ENCODE measurements around the gene TNFRSF1A.

DNA sequence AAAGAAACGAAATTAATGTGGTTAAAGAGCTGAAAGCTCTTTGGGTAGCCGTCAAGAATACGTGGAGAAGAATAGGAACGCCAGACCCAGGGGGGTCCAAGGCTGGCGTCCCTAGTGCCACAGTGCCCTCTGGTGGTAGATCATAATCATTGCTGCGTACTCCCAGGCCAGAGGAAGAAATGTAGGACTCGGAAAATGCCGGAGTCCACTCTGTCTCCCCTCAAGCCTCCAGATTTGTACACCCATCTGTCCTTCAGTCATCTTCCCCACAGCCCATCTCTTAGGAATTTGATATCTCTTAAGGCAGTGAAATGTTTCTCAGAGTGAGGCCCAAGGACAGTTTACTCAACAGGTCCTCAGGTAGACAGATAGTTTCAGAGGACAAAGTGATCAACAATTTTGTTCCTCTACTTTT lies 56.8 kb downstream of the TNFRSF1A start:
- TF ChIP-seq FOXM1 (IDR thresholded peaks at IDR 0.05; ENCODE audit: borderline replicate concordance) (no peak), SP1 (IDR thresholded peaks at IDR 0.05) (no peak), ARNT (IDR thresholded peaks at IDR 0.05) (no peak), ZNF384 (IDR thresholded peaks at IDR 0.05) (no peak), TARDBP (IDR thresholded peaks at IDR 0.05) (no peak), SUZ12 (IDR thresholded peaks at IDR 0.05) (no peak), CTBP1 (IDR thresholded peaks at IDR 0.05; ENCODE audit: borderline replicate concordance) (no peak), BHLHE40 (IDR thresholded peaks at IDR 0.05; ENCODE audit: borderline replicate concordance) (no peak), FOXK2 (IDR thresholded peaks at IDR 0.05) (no peak), ELF4 (IDR thresholded peaks at IDR 0.05) (no peak)
- TF ChIP-seq, protein P1, sequence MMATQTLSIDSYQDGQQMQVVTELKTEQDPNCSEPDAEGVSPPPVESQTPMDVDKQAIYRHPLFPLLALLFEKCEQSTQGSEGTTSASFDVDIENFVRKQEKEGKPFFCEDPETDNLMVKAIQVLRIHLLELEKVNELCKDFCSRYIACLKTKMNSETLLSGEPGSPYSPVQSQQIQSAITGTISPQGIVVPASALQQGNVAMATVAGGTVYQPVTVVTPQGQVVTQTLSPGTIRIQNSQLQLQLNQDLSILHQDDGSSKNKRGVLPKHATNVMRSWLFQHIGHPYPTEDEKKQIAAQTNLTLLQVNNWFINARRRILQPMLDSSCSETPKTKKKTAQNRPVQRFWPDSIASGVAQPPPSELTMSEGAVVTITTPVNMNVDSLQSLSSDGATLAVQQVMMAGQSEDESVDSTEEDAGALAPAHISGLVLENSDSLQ (IDR thresholded peaks at IDR 0.05): no peak
